H1 (cell line): ENCODE results near the gene DPEP1. TPM values are rescaled to one million over a fixed set of nuclear protein-coding genes. Genes with fewer than 3 reads are reported as not detected.
A peak's percentile ranks its signal among the peaks of the same experiment; 100 is the strongest.

Experiments
- CTCF ChIA-PET: fragments of 300-600 bp; sonication (Branson Sonifier 250); formaldehyde crosslinking; loops from one replicate; lab custom pipeline; 2021; ENCODE audit not compliant: partially characterized antibody; lab: Charles Lee
- POLR2A ChIA-PET: fragments of 300-600 bp; sonication (Branson Sonifier 250); formaldehyde crosslinking; loops from one replicate; lab custom pipeline; 2021; ENCODE audit warnings: inconsistent platforms; ENCODE audit not compliant: partially characterized antibody; lab: Charles Lee
- DNase-seq, 2 experiments: peaks; one replicate each; pipeline versions ENCODE4 v3.0.0 to v3.0.0-alpha.2; 2010 to 2022; ENCODE audit warnings: low spot score in 2 of 2, low read depth in 1 of 2, mixed read lengths in 1 of 2
- FAIRE-seq: peaks from 2 replicates; lab custom pipeline; 2011; peaks lifted over from hg19 to GRCh38; lab: Jason Lieb, UNC
- H2AFZ ChIP-seq: 2 replicates; pipeline ENCODE4 v1.8.1; 2012; ENCODE audit warnings: low read length, inconsistent platforms
- H2AK5ac ChIP-seq: 2 replicates; pipeline ENCODE4 v1.6.1; 2013; ENCODE audit warnings: low read depth, low read length
- H2BK120ac ChIP-seq: replicated peaks from 2 replicates; pipeline ENCODE3; 2013; ENCODE audit warnings: low read depth, low read length, inconsistent platforms
- H2BK12ac ChIP-seq: 2 replicates; pipeline ENCODE4 v1.6.1; 2013; ENCODE audit warnings: low read depth, low read length
- H2BK15ac ChIP-seq: 2 replicates; pipeline ENCODE4 v1.6.1; 2013; ENCODE audit warnings: low read length
- H2BK20ac ChIP-seq: 2 replicates; pipeline ENCODE4 v1.6.1; 2013; ENCODE audit warnings: low read length
- H2BK5ac ChIP-seq: 2 replicates; pipeline ENCODE4 v1.6.1; 2013; ENCODE audit warnings: low read depth, low read length
- H3K14ac ChIP-seq: 2 replicates; pipeline ENCODE4 v1.6.1; 2013; ENCODE audit warnings: inconsistent platforms; ENCODE audit not compliant: insufficient read length
- H3K18ac ChIP-seq: 2 replicates; pipeline ENCODE4 v1.6.1; 2013; ENCODE audit warnings: low read length; ENCODE audit errors: extremely low read depth
- H3K23ac ChIP-seq: 2 replicates; pipeline ENCODE4 v1.6.1; 2013; ENCODE audit warnings: inconsistent platforms; ENCODE audit not compliant: insufficient read length
- H3K23me2 ChIP-seq: 2 replicates; pipeline ENCODE4 v1.6.1; 2013; ENCODE audit warnings: low read depth, low read length
- H3K27ac ChIP-seq: 2 replicates; pipeline ENCODE4 v1.6.1; 2011; ENCODE audit warnings: low read depth, low read length, inconsistent platforms
- H3K27me3 ChIP-seq, 4 experiments: replicated peaks in 1 of 4; 1 replicate in 1 of 4; 2 replicates in 3 of 4; pipeline versions ENCODE4 v1.6.1 to v1.8.1; 2011 to 2013; ENCODE audit warnings: low read length in 3 of 4, mild to moderate bottlenecking in 3 of 4, inconsistent platforms in 2 of 4, mixed read lengths in 2 of 4, moderate library complexity in 1 of 4; ENCODE audit not compliant: control insufficient read depth in 3 of 4, insufficient read depth in 3 of 4; ENCODE audit errors: extremely low read depth in 1 of 4
- H3K36me3 ChIP-seq, 4 experiments: 2 replicates each; pipeline versions ENCODE4 v1.6.1 to v1.8.1; 2011 to 2013; ENCODE audit warnings: mild to moderate bottlenecking in 4 of 4, low read length in 3 of 4, moderate library complexity in 2 of 4, control low read depth in 1 of 4, inconsistent platforms in 1 of 4; ENCODE audit not compliant: insufficient read depth in 4 of 4, control insufficient read depth in 2 of 4
- H3K4ac ChIP-seq: replicated peaks from 2 replicates; pipeline ENCODE3; 2013; ENCODE audit warnings: low read length, low read depth, mixed read lengths, inconsistent platforms; ENCODE audit not compliant: insufficient read length
- H3K4me1 ChIP-seq, 4 experiments: replicated peaks in 1 of 4; 1 replicate in 1 of 4; 2 replicates in 3 of 4; pipeline versions ENCODE4 v1.6.1 to v1.8.1; 2011 to 2013; ENCODE audit warnings: low read length in 3 of 4, inconsistent platforms in 2 of 4, mixed read lengths in 1 of 4; ENCODE audit not compliant: insufficient read depth in 4 of 4, control insufficient read depth in 3 of 4
- H3K4me2 ChIP-seq, 2 experiments: 2 replicates each; pipeline versions ENCODE4 v1.6.1 to v1.8.1; 2011 to 2013; ENCODE audit warnings: low read depth in 2 of 2, low read length in 2 of 2, control low read depth in 1 of 2, inconsistent platforms in 1 of 2, mild to moderate bottlenecking in 1 of 2; ENCODE audit not compliant: insufficient read depth in 1 of 2
- H3K4me3 ChIP-seq, 4 experiments: fragments of 200-600, 300-600 bp in 1 of 4; sonication (generic), shearing (Covaris generic), sonication (Bioruptor Twin) in 1 of 4; 2 replicates each; pipeline versions ENCODE4 v1.5.1 to v1.8.1; 2011 to 2016; ENCODE audit warnings: low read length in 4 of 4, low read depth in 3 of 4, control low read depth in 2 of 4, inconsistent platforms in 2 of 4, mild to moderate bottlenecking in 2 of 4, mixed read lengths in 1 of 4, moderate library complexity in 1 of 4; ENCODE audit not compliant: insufficient read depth in 2 of 4; ENCODE audit errors: extremely low read depth in 1 of 4
- H3K56ac ChIP-seq: replicated peaks from 2 replicates; pipeline ENCODE3; 2013; ENCODE audit warnings: low read depth, mild to moderate bottlenecking, mixed read lengths, low read length, inconsistent platforms; ENCODE audit not compliant: insufficient read length
- H3K79me1 ChIP-seq: 2 replicates; pipeline ENCODE4 v1.6.1; 2013; ENCODE audit warnings: low read depth, low read length, control low read depth
- H3K79me2 ChIP-seq, 2 experiments: 2 replicates each; pipeline versions ENCODE4 v1.6.1 to v1.8.1; 2012 to 2013; ENCODE audit warnings: low read length in 2 of 2, mild to moderate bottlenecking in 2 of 2, inconsistent platforms in 1 of 2; ENCODE audit not compliant: insufficient read depth in 2 of 2, control insufficient read depth in 1 of 2
- H3K9ac ChIP-seq, 4 experiments: replicated peaks in 1 of 4; 1 replicate in 1 of 4; 2 replicates in 3 of 4; pipeline versions ENCODE4 v1.6.1 to v1.8.1; 2011 to 2013; ENCODE audit warnings: low read depth in 3 of 4, low read length in 3 of 4, control low read depth in 2 of 4, mild to moderate bottlenecking in 2 of 4, moderate library complexity in 2 of 4, inconsistent platforms in 1 of 4; ENCODE audit errors: extremely low read depth in 1 of 4
- H3K9me3 ChIP-seq, 2 experiments: 2 replicates each; pipeline versions ENCODE4 v1.6.1 to v1.8.1; 2012 to 2013; ENCODE audit warnings: mild to moderate bottlenecking in 2 of 2, moderate library complexity in 2 of 2, control low read depth in 1 of 2, inconsistent platforms in 1 of 2, low read depth in 1 of 2, low read length in 1 of 2, mixed read lengths in 1 of 2; ENCODE audit not compliant: insufficient read depth in 2 of 2
- H4K20me1 ChIP-seq, 2 experiments: replicated peaks in 1 of 2; 2 replicates each; pipeline versions ENCODE3 to v1.8.1; 2011 to 2013; ENCODE audit warnings: inconsistent platforms in 2 of 2, low read length in 2 of 2, mild to moderate bottlenecking in 1 of 2; ENCODE audit not compliant: insufficient read depth in 2 of 2, control insufficient read depth in 1 of 2
- H4K5ac ChIP-seq: 2 replicates; pipeline ENCODE4 v1.6.1; 2013; ENCODE audit warnings: low read length, low read depth, mixed read lengths, inconsistent platforms; ENCODE audit not compliant: insufficient read length
- H4K8ac ChIP-seq: 2 replicates; pipeline ENCODE4 v1.8.0; 2013; ENCODE audit warnings: mild to moderate bottlenecking, moderate library complexity, low read length, inconsistent platforms; ENCODE audit not compliant: insufficient read depth; ENCODE audit errors: extremely low read depth
- H4K91ac ChIP-seq: replicated peaks from 2 replicates; pipeline ENCODE3; 2013; ENCODE audit warnings: low read length, mixed read lengths, inconsistent platforms; ENCODE audit not compliant: insufficient read length
- EGR1 ChIP-seq: IDR thresholded peaks from 2 replicates; pipeline ENCODE4 v1.6.1; 2011; ENCODE audit warnings: low read depth, low read length, borderline replicate concordance
- SP4 ChIP-seq: IDR thresholded peaks from 2 replicates; pipeline ENCODE4 v1.6.1; 2012; ENCODE audit warnings: low read length, inconsistent platforms
- WGBS, 2 experiments: shearing (Covaris generic) in 1 of 2; methylation state at CpG; one replicate each; pipeline versions ENCODE4 v1.1.6 to v1.1.7; 2013 to 2015; ENCODE audit warnings: low lambda C conversion rate in 2 of 2, mixed read lengths in 2 of 2, inconsistent platforms in 1 of 2, low coverage in 1 of 2, missing lambda C conversion rate in 1 of 2; ENCODE audit not compliant: insufficient replicate concordance in 2 of 2, insufficient coverage in 1 of 2, insufficient read length in 1 of 2; ENCODE audit errors: extremely low coverage in 1 of 2, missing lambda C conversion rate in 1 of 2; 5-methylcytosine and 5-hydroxymethylcytosine counted together
- polyA plus RNA-seq, 7 experiments: library from polyadenylated mRNA; depleted of rRNA in 3 of 7; stranded (reverse) in 5 of 7; unstranded in 2 of 7; fragments of >200 nt in 5 of 7; fragments of 200-250 nt in 2 of 7; gene quantifications; 1 replicate in 5 of 7; 2 replicates in 1 of 7; 4 replicates in 1 of 7; pipeline versions ENCODE4 v1.2.1 to v1.2.3, GENCODE V29; 2011 to 2013; ENCODE audit warnings: missing spikeins in 2 of 7, mixed read lengths in 2 of 7
- total RNA-seq: library from RNA; stranded (reverse); fragmentation: NEBNext Ultra II Directional; extraction: Animal tissue kit (Norgen Biotek cat#: 25700); gene quantifications from 2 replicates; pipeline ENCODE4 v1.2.1, GENCODE V29; 2021

DPEP1 gene
- total and polyA plus RNA-seq, 2 of the 8 experiments (the other 6 are each of a cell fraction or from before 2014, with no cell fraction given) = 2.8 to 3.1 TPM

DNA sequence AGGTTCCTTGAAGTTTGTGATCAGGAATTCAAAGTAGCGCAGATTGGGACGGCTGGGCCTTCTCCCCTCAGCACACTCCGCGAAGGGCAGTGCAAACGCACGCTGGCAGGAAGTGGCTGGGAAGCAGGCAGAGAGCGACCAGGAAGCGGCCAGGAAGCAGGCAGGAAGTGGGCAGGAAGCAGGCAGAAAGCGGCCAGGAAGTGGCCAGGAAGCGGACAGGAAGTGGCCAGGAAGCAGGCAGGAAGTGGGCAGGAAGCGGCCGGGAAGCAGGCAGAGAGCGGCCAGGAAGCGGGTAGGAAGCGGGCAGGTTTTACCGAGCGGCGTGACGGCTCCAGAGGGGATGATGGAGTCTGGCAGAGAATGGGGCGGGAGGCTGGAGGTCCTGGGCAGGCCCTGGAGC lies 3.2 kb downstream of the DPEP1 start:
- H2AFZ ChIP-seq = no peak overlapping the region
- no peaks in the 10 kb centered on the region for H3K36me3 ChIP-seq
- no peaks in the 10 kb centered on the region for H4K20me1 ChIP-seq
- H4K5ac ChIP-seq = no peak overlapping the region
- no peaks in the 10 kb centered on the region for H3K79me2 ChIP-seq
- no peak overlapping the region for H3K23ac ChIP-seq
- H2BK12ac ChIP-seq = 0 out of 2 replicates have a peak overlapping the region, but pooled peaks have one; percentile 94
- H2AK5ac ChIP-seq = no peak overlapping the region
- no peak overlapping the region for H3K9ac ChIP-seq
- no peak overlapping the region for H3K18ac ChIP-seq
- no peak overlapping the region for H4K91ac ChIP-seq
- no peak overlapping the region for H2BK5ac ChIP-seq
- H3K27me3 ChIP-seq = no peaks in the 10 kb centered on the region; a peak in 2 of 7 replicates
- H3K4ac ChIP-seq = no peak overlapping the region
- DNase-seq (no peak), FAIRE-seq (no peak)
- POLR2A ChIA-PET = interaction anchor here (3.5 kb wide), 1 partner anchor 52 kb away, joined by 21 read pairs; no protein-coding TSS in a partner anchor
- CTCF ChIA-PET = interaction anchor here (0.9 to 5.1 kb wide), 8 partner anchors 9 to 54 kb away, joined by 3 to 46 read pairs (median 6); no protein-coding TSS in a partner anchor
- no peaks in the 10 kb centered on the region; the same call in 1 of the 2 replicates for H3K79me1 ChIP-seq
- no peak overlapping the region for H3K14ac ChIP-seq
- H3K4me3 ChIP-seq = no peak overlapping the region
- H3K4me2 ChIP-seq = no peak overlapping the region
- peaks cover 0 to 19% (median 5%) of the 10 kb centered on the region in 4 experiments; a peak in 5 of 7 replicates for H3K4me1 ChIP-seq
- no peak overlapping the region for H3K27ac ChIP-seq
- no peak overlapping the region for H2BK15ac ChIP-seq
- H3K56ac ChIP-seq = no peak overlapping the region
- 0 out of 2 replicates have a peak overlapping the region, but pooled peaks have one; percentile 61 for H2BK20ac ChIP-seq
- 92% methylated on average over 20 of the region's 20 CpGs; no CpG with 5 or more reads in 1 of the 2 experiments for WGBS, 2 experiments
- H4K8ac ChIP-seq = no peak overlapping the region
- no peaks in the 10 kb centered on the region for H3K9me3 ChIP-seq
- no peaks in the 10 kb centered on the region for H3K23me2 ChIP-seq
- no peak overlapping the region for H2BK120ac ChIP-seq
- peak; percentile 72 for TF ChIP-seq EGR1
- no peak for TF ChIP-seq SP4
- TF ChIP-seq, all 59 proteins: peak for 1
